Activated naive CD4-positive, alpha-beta T cell treated with anti-CD3 and anti-CD28 coated beads for 36 hours (primary cell): ENCODE data around the gene GIMAP5. TPM values are rescaled to one million over a fixed set of nuclear protein-coding genes. Genes with fewer than 3 reads are reported as not detected.

Experiments
- CTCF ChIA-PET: fragments of 350-600 bp; sonication (Branson Sonifier 250); formaldehyde crosslinking; loops from one replicate; lab custom pipeline; 2021; ENCODE audit warnings: antibody characterized with exemption; lab: Charles Lee
- DNase-seq: peaks from one replicate; pipeline ENCODE4 v3.0.0-alpha.2; 2020
- H3K27ac Mint-ChIP-seq: one replicate; pipeline ENCODE4 v1.8.0; 2021; ENCODE audit warnings: mild to moderate bottlenecking, mixed read lengths
- H3K27me3 Mint-ChIP-seq: one replicate; pipeline ENCODE4 v1.8.0; 2021; ENCODE audit warnings: low read depth, mixed read lengths
- H3K36me3 Mint-ChIP-seq: one replicate; pipeline ENCODE4 v1.8.0; 2021; ENCODE audit warnings: low read depth, mixed read lengths
- H3K4me1 Mint-ChIP-seq: one replicate; pipeline ENCODE4 v1.8.0; 2021; ENCODE audit warnings: low read depth, mixed read lengths
- H3K4me3 Mint-ChIP-seq: one replicate; pipeline ENCODE4 v1.8.0; 2021; ENCODE audit warnings: mild to moderate bottlenecking, moderate library complexity, mixed read lengths
- H3K9me3 Mint-ChIP-seq: one replicate; pipeline ENCODE4 v1.8.0; 2021; ENCODE audit warnings: mixed read lengths
- intact Hi-C: fragments of 100-400 bp; cut with micrococcal nuclease; formaldehyde crosslinking; loops from one replicate; pipeline ENCODE4 v1.15.1; 2023
- total RNA-seq, 2 experiments: library from RNA; stranded (reverse); gene quantifications; one replicate each; pipeline ENCODE4 v1.2.3, GENCODE V29; 2021

GIMAP5 gene
- total RNA-seq, result 10 to 100 TPM; 32.1 to 32.3 TPM

DNA sequence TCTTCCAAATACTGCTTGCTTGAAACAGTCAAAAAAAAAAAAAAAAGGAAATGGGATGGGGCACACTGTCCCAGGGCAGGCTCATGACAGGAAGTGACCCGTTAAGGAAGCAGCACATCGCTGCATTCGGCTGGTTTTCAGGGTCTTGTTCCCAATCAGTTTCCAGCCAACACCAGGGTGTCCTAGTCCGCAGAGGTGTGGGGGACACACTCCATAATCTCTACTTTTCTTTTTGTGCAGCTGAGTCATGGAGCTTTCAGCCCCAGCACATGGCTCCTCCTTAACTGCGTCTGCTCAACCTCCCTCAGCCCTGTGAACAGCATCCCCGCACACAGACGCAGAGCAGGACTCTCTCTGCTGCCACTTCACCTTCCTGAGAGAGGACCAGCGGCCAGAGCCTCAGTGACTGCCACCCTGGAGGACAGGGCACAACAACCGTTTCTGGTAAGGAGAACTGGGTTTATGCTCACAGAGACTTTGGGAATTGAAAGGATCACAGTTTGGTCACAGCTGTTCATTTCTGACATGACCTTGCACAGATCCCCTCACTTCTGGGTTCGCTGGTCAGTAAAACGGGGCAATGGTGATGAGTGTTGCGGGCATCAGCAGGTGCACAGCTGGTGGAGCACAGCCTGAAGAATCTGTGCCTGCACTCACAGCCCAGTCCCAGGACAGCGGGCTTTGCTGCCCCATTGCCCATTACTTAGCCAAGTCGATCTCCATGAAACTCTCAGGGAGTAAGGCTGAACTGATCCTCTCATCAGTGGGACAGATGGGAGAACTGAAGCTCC, at the start of gene GIMAP5:
GIMAP5 (plus strand) TSS at position 154 of the 791 bp plus-strand sequence. CDS start 3,467 bp downstream, outside the sequence.
- H3K4me1 Mint-ChIP-seq, result peaks cover 72% of the 10 kb centered on the region
- intact Hi-C loops, result loop anchor here (1.0 to 2.0 kb wide), 3 partner anchors 116 to 285 kb away; partner anchors contain the start of gene GIMAP7
- H3K27me3 Mint-ChIP-seq, result no peaks in the 10 kb centered on the region
- DNase-seq, result peak; percentile 66
- H3K36me3 Mint-ChIP-seq, result peaks cover 41% of the 10 kb centered on the region
- peak within 1 kb of the TSS; percentile 88 for H3K4me3 Mint-ChIP-seq
- H3K9me3 Mint-ChIP-seq, result no peaks in the 10 kb centered on the region
- H3K27ac Mint-ChIP-seq, result peak within 1 kb of the TSS; percentile 95
- CTCF ChIA-PET, result interaction anchor here (0.7 to 3.2 kb wide), 9 partner anchors 10 to 289 kb away, joined by 3 to 18 read pairs (median 6); partner anchors contain the start of genes GIMAP1 and GIMAP8

DNA sequence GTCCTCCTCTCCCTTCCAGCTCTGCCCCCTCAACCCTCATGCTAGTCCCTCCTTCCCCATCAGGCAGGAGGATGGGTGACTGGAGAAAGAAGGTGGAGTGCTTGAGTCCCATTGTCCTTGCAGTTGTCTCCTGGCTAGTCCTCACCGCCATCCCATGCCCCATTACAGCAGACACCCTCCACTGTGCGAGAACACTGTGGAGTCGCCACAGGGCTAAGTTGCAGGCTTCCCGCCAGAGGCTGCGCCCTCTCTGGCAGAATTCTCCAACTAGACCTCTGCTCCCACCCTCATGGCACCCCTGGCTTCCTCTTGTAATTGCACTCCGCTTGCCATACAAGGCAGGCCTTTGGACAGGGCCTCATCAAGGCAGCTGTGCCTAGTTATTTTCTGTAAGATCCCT, 48.6 kb upstream of the GIMAP5 start:
- no peak for DNase-seq
- Mint-ChIP-seq H3K9me3 (peaks cover 29% of the 10 kb centered on the region), H3K36me3 (peaks cover 71% of the 10 kb centered on the region), H3K27ac (peak overlapping the region; percentile 98), H3K4me1 (peaks cover 52% of the 10 kb centered on the region), H3K4me3 (peak overlapping the region; percentile 23), H3K27me3 (no peaks in the 10 kb centered on the region)
- CTCF ChIA-PET, result no interaction called here
- intact Hi-C loops, result loop anchor here (5.0 kb wide), 1 partner anchor 176 kb away; the partner anchor contains the start of gene GIMAP7

GRCh38 chr7:150695654-150696053, 41.6 kb upstream of the GIMAP5 start:
- Mint-ChIP-seq H3K9me3 (peaks cover 68% of the 10 kb centered on the region), H3K4me1 (peaks cover 5% of the 10 kb centered on the region), H3K27me3 (no peaks in the 10 kb centered on the region), H3K36me3 (peaks cover 52% of the 10 kb centered on the region), H3K4me3 (no peak overlapping the region), H3K27ac (no peak overlapping the region)
- no peak for DNase-seq
- CTCF ChIA-PET, result no interaction called here
- intact Hi-C loops, result no loop called here

- Mint-ChIP-seq H3K9me3 (peaks cover 74% of the 10 kb centered on the region), H3K27ac (no peak overlapping the region)
- CTCF ChIA-PET, result interaction anchor here (1.1 kb wide), 1 partner anchor 12 kb away, joined by 5 read pairs; no protein-coding TSS in a partner anchor
Observed at GRCh38 chr7:150703209-150703608, 34.0 kb upstream of the GIMAP5 start.

DNA sequence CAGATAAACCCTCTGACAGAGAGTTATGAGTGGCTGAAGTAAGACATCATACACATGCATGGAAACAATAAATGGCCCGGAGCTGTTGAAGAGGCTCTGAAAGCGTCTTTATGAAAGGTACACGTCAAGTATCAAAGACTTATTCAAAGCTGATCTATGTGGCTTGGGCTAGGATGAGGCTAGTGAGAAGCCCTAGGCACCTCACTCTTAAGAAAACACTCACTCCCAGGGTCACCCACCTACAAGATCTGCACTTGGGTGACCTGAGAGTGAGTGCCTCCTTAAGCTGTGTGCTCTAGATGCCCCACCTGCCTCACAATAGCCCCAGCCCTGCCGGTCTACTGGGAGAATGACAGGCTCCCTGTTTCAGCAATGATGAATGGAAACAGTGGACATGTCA, 21.9 kb upstream of the GIMAP5 start:
- Mint-ChIP-seq H3K9me3 (peaks cover 26% of the 10 kb centered on the region), H3K36me3 (peaks cover 48% of the 10 kb centered on the region), H3K4me3 (peak overlapping the region; percentile 97), H3K27me3 (no peaks in the 10 kb centered on the region), H3K27ac (peak overlapping the region; percentile 92), H3K4me1 (peaks cover 53% of the 10 kb centered on the region)
- intact Hi-C loops, result loop anchor here (1.0 to 5.0 kb wide), 3 partner anchors 40 to 83 kb away; partner anchors contain the start of gene GIMAP6
- CTCF ChIA-PET, result interaction anchor here (0.9 to 4.9 kb wide), 14 partner anchors 12 to 266 kb away, joined by 3 to 25 read pairs (median 8); partner anchors contain the start of genes GIMAP2, GIMAP4 and GIMAP8
- DNase-seq, result peak; percentile 49

More at GRCh38 chr7:150703209-150703608, 34.0 kb upstream of the GIMAP5 start:
- Mint-ChIP-seq H3K27me3 (no peaks in the 10 kb centered on the region), H3K4me3 (no peak overlapping the region), H3K36me3 (peaks cover 36% of the 10 kb centered on the region), H3K4me1 (peaks cover 5% of the 10 kb centered on the region)
- no peak for DNase-seq
- intact Hi-C loops, result no loop called here

GRCh38 chr7:150715738-150716137, 21.5 kb upstream of the GIMAP5 start:
- no peak for DNase-seq
- H3K27ac Mint-ChIP-seq, result peak overlapping the region; percentile 92
- CTCF ChIA-PET, result interaction anchor here (0.8 to 4.9 kb wide), 18 partner anchors 12 to 285 kb away, joined by 3 to 25 read pairs (median 6); partner anchors contain the start of genes GIMAP2, GIMAP4 and GIMAP8
- H3K4me3 Mint-ChIP-seq, result peak overlapping the region; percentile 97
- H3K36me3 Mint-ChIP-seq, result peaks cover 51% of the 10 kb centered on the region
- peaks cover 56% of the 10 kb centered on the region for H3K4me1 Mint-ChIP-seq
- H3K9me3 Mint-ChIP-seq, result peaks cover 24% of the 10 kb centered on the region
- intact Hi-C loops, result loop anchor here (1.0 to 5.0 kb wide), 7 partner anchors 17 to 265 kb away; partner anchors contain the start of genes GIMAP2, GIMAP4, GIMAP6 and GIMAP8
- H3K27me3 Mint-ChIP-seq, result no peaks in the 10 kb centered on the region

DNA sequence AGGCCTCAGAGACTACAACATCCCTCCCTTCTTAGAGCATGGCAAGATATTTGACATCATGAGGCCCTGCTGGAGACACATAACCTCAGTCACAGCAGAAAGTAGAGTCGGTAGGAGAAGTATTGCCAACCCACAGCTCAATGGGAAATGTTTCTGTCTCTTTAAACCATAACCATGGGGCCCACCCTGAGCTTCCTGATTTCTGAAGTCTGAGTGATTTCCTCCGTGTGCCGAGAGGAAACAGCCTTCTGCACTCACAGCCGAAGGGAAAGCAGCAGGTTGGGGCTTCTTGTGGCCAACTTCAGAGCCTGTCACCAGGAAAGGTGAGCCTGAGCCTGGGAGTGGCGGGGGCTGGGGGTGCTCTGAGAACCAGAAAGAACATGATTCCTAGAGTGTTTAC, 20.9 kb upstream of the GIMAP5 start, which contains the start of gene GIMAP1:
GIMAP1 (plus strand) TSS at position 246 of the 400 bp plus-strand sequence. CDS start 2,435 bp downstream, outside the sequence.
- peaks cover 62% of the 10 kb centered on the region for H3K4me1 Mint-ChIP-seq
- CTCF ChIA-PET, result interaction anchor here (0.6 to 4.9 kb wide), 17 partner anchors 11 to 286 kb away, joined by 3 to 25 read pairs (median 6); partner anchors contain the start of genes GIMAP4 and GIMAP8
- H3K36me3 Mint-ChIP-seq, result peaks cover 57% of the 10 kb centered on the region
- H3K9me3 Mint-ChIP-seq, result peaks cover 24% of the 10 kb centered on the region
- intact Hi-C loops, result loop anchor here (1.0 to 5.0 kb wide), 5 partner anchors 16 to 266 kb away; partner anchors contain the start of genes GIMAP2, GIMAP4, GIMAP6 and GIMAP8
- peak within 1 kb of the TSS; percentile 92 for H3K27ac Mint-ChIP-seq
- peak; percentile 81 for DNase-seq
- H3K4me3 Mint-ChIP-seq, result peak within 1 kb of the TSS; percentile 97
- no peaks in the 10 kb centered on the region for H3K27me3 Mint-ChIP-seq

GRCh38 chr7:150716939-150717338, 20.3 kb upstream of the GIMAP5 start:
- peak overlapping the region; percentile 92 for H3K27ac Mint-ChIP-seq
- H3K4me3 Mint-ChIP-seq, result peak overlapping the region; percentile 97
- H3K36me3 Mint-ChIP-seq, result peaks cover 63% of the 10 kb centered on the region
- intact Hi-C loops, result loop anchor here (1.0 to 5.0 kb wide), 5 partner anchors 15 to 267 kb away; partner anchors contain the start of genes GIMAP2, GIMAP4, GIMAP6 and GIMAP8
- no peaks in the 10 kb centered on the region for H3K27me3 Mint-ChIP-seq
- DNase-seq, result no peak
- H3K4me1 Mint-ChIP-seq, result peaks cover 68% of the 10 kb centered on the region
- H3K9me3 Mint-ChIP-seq, result peaks cover 24% of the 10 kb centered on the region
- CTCF ChIA-PET, result interaction anchor here (0.6 to 4.9 kb wide), 11 partner anchors 11 to 266 kb away, joined by 3 to 25 read pairs (median 4); partner anchors contain the start of genes GIMAP4 and GIMAP8

DNA sequence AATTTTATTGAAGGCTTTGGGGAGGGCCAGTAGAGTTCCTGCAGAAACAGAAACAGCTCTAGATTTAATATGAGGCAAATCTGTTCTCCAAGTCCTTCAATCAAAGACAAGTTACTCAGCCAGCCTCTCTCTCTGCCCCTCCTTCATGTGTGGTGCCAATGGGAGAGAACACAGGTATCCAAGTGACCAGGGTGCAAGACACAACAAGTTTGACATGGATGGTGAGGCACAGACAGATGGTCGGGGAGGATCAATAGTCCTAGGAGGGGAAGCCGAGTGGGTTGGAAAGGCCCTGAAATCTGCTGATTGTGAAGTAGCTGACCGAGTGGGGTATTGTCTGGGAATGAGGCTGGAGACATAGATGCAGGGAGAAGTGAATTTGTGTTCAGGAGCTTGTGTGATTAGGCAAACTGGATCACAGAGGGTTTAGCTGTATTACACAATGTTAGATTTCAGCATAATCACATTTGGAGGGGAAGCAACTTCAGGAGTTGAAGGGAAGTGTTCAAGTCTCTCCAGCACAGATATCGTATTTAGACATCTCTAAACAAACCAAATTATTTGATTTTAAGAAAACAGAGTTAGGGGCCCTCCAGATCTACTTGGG, 19.3 kb upstream of the GIMAP5 start:
- Mint-ChIP-seq H3K27me3 (no peaks in the 10 kb centered on the region), H3K9me3 (peaks cover 15% of the 10 kb centered on the region), H3K4me3 (peak overlapping the region; percentile 97), H3K27ac (peak overlapping the region; percentile 92), H3K4me1 (peaks cover 76% of the 10 kb centered on the region), H3K36me3 (peaks cover 65% of the 10 kb centered on the region)
- CTCF ChIA-PET, result interaction anchor here (0.6 to 4.9 kb wide), 9 partner anchors 10 to 203 kb away, joined by 3 to 25 read pairs (median 4); partner anchors contain the start of genes GIMAP4 and GIMAP7
- intact Hi-C loops, result loop anchor here (5.0 kb wide), 1 partner anchor 86 kb away; the partner anchor contains the start of gene GIMAP6
- DNase-seq, result peak; percentile 63

- H3K4me1 Mint-ChIP-seq, result peaks cover 81% of the 10 kb centered on the region
- peak overlapping the region; percentile 92 for H3K27ac Mint-ChIP-seq
- H3K4me3 Mint-ChIP-seq, result no peak overlapping the region
- CTCF ChIA-PET, result no interaction called here
- intact Hi-C loops, result loop anchor here (5.0 kb wide), 1 partner anchor 87 kb away; the partner anchor contains the start of gene GIMAP6
- peaks cover 3% of the 10 kb centered on the region for H3K9me3 Mint-ChIP-seq
- peaks cover 71% of the 10 kb centered on the region for H3K36me3 Mint-ChIP-seq
- DNase-seq, result no peak
- no peaks in the 10 kb centered on the region for H3K27me3 Mint-ChIP-seq
Observed at GRCh38 chr7:150719436-150719835, 17.8 kb upstream of the GIMAP5 start.
